Right lobe of liver (tissue), 4 donors: Measurements from ENCODE around the gene EIF4E1B.

Experiments
- CTCF ChIP-seq, 4 donors: fragments of 200-600 bp in 3 of 4; fragments of 450-650 bp in 1 of 4; IDR thresholded peaks; one replicate each; pipeline versions ENCODE4 v1.5.1 to v1.8.0; 2016 to 2022; ENCODE audit warnings: antibody characterized with exemption in 4 of 4, mild to moderate bottlenecking in 2 of 4
- POLR2A ChIP-seq: fragments of 450-650 bp; IDR thresholded peaks from one replicate; pipeline ENCODE4 v1.6.1; 2017; ENCODE audit warnings: antibody characterized with exemption, mild to moderate bottlenecking
- donor health status: DM: no; HTN: no; CAD: no.
- donor health status: DM: no; HTN: no; CAD: no.
- donor health status: DM: no; HTN: yes; CAD: no.

GRCh38 chr5:176680226-176680563, 49.7 kb downstream of the EIF4E1B start:
- TF ChIP-seq CTCF (IDR thresholded peaks at IDR 0.05) (no peak), POLR2A (no peak)
